Measurements from ENCODE around the gene PIWIL4. TPM values are rescaled to one million over a fixed set of nuclear protein-coding genes. Genes with fewer than 3 reads are reported as not detected.

PIWIL4 gene
- total RNA-seq, 4 donors from 2014 or later, result 7.2 to 9.0 (median 8.3) TPM

GRCh38 chr11:94652735-94653284, 85.6 kb downstream of the PIWIL4 start:
- H3K27ac ChIP-seq, result no peak overlapping the region

GRCh38 chr11:94653561-94653960, 86.4 kb downstream of the PIWIL4 start:
- 94 to 95% methylated on average over 5 of the region's 5 CpGs for WGBS, 2 donors
- H3K27me3 ChIP-seq, result no peaks in the 10 kb centered on the region
- no peak overlapping the region for H3K4me3 ChIP-seq
- peaks cover 0 to 9% (median 2%) of the 10 kb centered on the region in 4 donors for H3K4me1 ChIP-seq
- no peak for DNase-seq (ENCODE audit: low spot score in 2 of 2)
- H3K27ac ChIP-seq, result no peak overlapping the region
- TF ChIP-seq EP300 (IDR thresholded peaks at IDR 0.05), result no peak
- TF ChIP-seq CTCF (IDR thresholded peaks at IDR 0.05), result no peak
- no peak for TF ChIP-seq POLR2A (IDR thresholded peaks at IDR 0.05)
- H3K9me3 ChIP-seq, result no peaks in the 10 kb centered on the region
- H3K36me3 ChIP-seq, result no peaks in the 10 kb centered on the region

More at GRCh38 chr11:94652735-94653284, 85.6 kb downstream of the PIWIL4 start:
- 86 to 93% methylated on average over 6 of the region's 6 CpGs for WGBS, 2 donors
- DNase-seq (ENCODE audit: low spot score in 2 of 2), result no peak
- Histone ChIP-seq H3K36me3 (no peaks in the 10 kb centered on the region), H3K4me1 (peaks cover 0 to 9% (median 2%) of the 10 kb centered on the region in 4 donors), H3K4me3 (no peak overlapping the region), H3K9me3 (no peaks in the 10 kb centered on the region), H3K27me3 (no peaks in the 10 kb centered on the region)
- TF ChIP-seq POLR2A (IDR thresholded peaks at IDR 0.05) (no peak), EP300 (IDR thresholded peaks at IDR 0.05) (no peak), CTCF (IDR thresholded peaks at IDR 0.05) (no peak)

DNA sequence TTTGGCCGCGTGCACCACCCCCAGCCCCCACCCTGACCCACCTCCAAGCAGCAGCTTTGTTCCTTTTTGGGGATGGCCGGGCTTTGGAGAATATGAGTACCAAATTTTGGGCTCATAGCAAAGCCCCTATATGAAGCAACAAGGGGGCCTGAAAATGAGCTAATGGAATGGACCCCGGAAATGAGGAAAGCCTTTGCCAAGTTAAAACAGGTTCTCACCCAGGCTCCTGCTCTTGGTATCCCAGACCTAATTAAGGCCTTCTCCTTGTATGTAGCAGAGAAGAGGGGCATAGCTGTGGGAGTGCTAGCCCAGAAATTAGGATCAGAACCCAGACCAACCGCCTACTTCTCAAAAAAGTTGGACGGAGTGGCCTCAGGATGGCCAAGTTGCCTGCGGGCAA, 87.0 kb downstream of the PIWIL4 start:
- 91 to 92% methylated on average over 7 of the region's 7 CpGs for WGBS, 2 donors
- H3K36me3 ChIP-seq, result no peaks in the 10 kb centered on the region
- TF ChIP-seq EP300 (IDR thresholded peaks at IDR 0.05) (no peak), CTCF (IDR thresholded peaks at IDR 0.05) (no peak), POLR2A (IDR thresholded peaks at IDR 0.05) (no peak)
- H3K9me3 ChIP-seq, result no peaks in the 10 kb centered on the region
- H3K27me3 ChIP-seq, result no peaks in the 10 kb centered on the region
- H3K27ac ChIP-seq, result no peak overlapping the region
- no peak for DNase-seq (ENCODE audit: low spot score in 2 of 2)
- H3K4me3 ChIP-seq, result no peak overlapping the region
- peaks cover 0 to 9% (median 2%) of the 10 kb centered on the region in 4 donors for H3K4me1 ChIP-seq

DNA sequence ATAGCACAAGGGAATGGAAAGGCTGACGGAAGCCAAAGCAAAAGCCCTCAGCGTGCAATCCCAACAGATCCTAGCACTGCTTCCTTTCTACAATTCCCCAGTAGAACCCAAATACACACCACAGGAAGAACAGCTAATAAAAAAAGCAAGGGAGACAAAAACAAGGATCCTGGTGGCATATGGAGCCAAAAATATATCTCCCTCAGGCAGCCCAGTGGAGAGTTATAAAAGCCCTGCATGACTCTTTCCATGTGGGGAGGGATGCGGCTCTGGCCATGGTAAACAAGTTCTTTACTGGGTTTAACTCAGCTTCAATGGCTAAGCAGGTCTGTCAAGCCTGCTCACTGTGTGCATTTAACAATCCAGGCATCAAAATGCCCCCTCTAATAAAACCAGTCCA, 88.1 kb downstream of the PIWIL4 start:
- Histone ChIP-seq H3K36me3 (no peaks in the 10 kb centered on the region), H3K27ac (no peak overlapping the region), H3K27me3 (no peaks in the 10 kb centered on the region), H3K4me3 (no peak overlapping the region), H3K4me1 (peaks cover 0 to 9% (median 1%) of the 10 kb centered on the region in 4 donors), H3K9me3 (no peaks in the 10 kb centered on the region)
- TF ChIP-seq POLR2A (IDR thresholded peaks at IDR 0.05), result no peak
- no peak for TF ChIP-seq CTCF (IDR thresholded peaks at IDR 0.05)
- no peak for TF ChIP-seq EP300 (IDR thresholded peaks at IDR 0.05)
- WGBS, 2 donors, result 55 to 68% methylated on average over 3 of the region's 3 CpGs
- no peak for DNase-seq (ENCODE audit: low spot score in 2 of 2)

DNA sequence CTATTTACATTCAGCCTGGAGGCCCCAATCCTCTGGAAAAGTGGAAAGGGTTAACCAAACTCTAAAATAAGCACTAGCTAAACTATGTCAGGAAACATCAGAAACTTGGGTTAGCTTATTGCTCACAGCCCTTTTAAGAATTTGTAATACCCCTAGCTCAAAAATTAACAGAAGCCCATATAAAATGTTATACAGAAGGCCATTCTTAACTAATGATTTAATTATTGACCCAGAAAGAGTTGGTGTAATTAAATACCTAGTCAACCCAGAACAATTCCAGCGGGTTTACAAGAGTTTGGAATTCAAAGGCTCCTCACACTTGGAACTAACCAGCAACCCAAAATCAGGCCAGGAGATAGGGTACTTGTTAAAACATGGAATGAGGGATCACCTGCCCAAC, 88.8 kb downstream of the PIWIL4 start:
- no peak overlapping the region for H3K4me3 ChIP-seq
- WGBS, 2 donors, result 80 to 83% methylated on average over 1 of the region's 1 CpG
- H3K9me3 ChIP-seq, result no peaks in the 10 kb centered on the region

More for the DNA sequence above, 88.8 kb downstream of the PIWIL4 start:
- no peak for TF ChIP-seq POLR2A (IDR thresholded peaks at IDR 0.05)
- TF ChIP-seq CTCF (IDR thresholded peaks at IDR 0.05), result no peak
- TF ChIP-seq EP300 (IDR thresholded peaks at IDR 0.05), result no peak
- H3K4me1 ChIP-seq, result peaks cover 0 to 3% (median 0%) of the 10 kb centered on the region in 4 donors
- H3K36me3 ChIP-seq, result no peaks in the 10 kb centered on the region
- DNase-seq (ENCODE audit: low spot score in 2 of 2), result no peak
- H3K27me3 ChIP-seq, result no peaks in the 10 kb centered on the region
- H3K27ac ChIP-seq, result no peak overlapping the region

All from tibial nerve (tissue), 4 donors.